Type B pancreatic cell (in vitro differentiated cells): ENCODE results near the gene IRF2BPL. TPM values are rescaled to one million over a fixed set of nuclear protein-coding genes. Genes with fewer than 3 reads are reported as not detected.
A peak's percentile ranks its signal among the peaks of the same experiment; 100 is the strongest.

ENCODE experiments used
- DNase-seq: peaks from one replicate; pipeline ENCODE4 v3.0.0; 2021; ENCODE audit warnings: mixed read lengths; ENCODE audit not compliant: unreplicated experiment; ENCODE audit errors: extremely low spot score
- H3K27ac Mint-ChIP-seq: 2 replicates; pipeline ENCODE4 v1.8.0; 2021; ENCODE audit warnings: mild to moderate bottlenecking, mixed read lengths
- H3K27me3 Mint-ChIP-seq: 2 replicates; pipeline ENCODE4 v1.8.0; 2021; ENCODE audit warnings: mixed read lengths
- H3K36me3 Mint-ChIP-seq: 2 replicates; pipeline ENCODE4 v1.8.0; 2021; ENCODE audit warnings: mixed read lengths
- H3K4me1 Mint-ChIP-seq: one replicate; pipeline ENCODE4 v1.8.0; 2021; ENCODE audit warnings: mixed read lengths; ENCODE audit not compliant: unreplicated experiment
- H3K4me3 Mint-ChIP-seq: 2 replicates; pipeline ENCODE4 v1.8.0; 2021; ENCODE audit warnings: mild to moderate bottlenecking, mixed read lengths
- H3K9me3 Mint-ChIP-seq: 2 replicates; pipeline ENCODE4 v1.8.0; 2021; ENCODE audit warnings: mixed read lengths
- CTCF ChIP-seq: fragments of 200-600 bp; sonication (generic); conservative IDR thresholded peaks from 2 replicates; pipeline ENCODE4 v1.5.0; 2021; ENCODE audit warnings: antibody characterized with exemption, mild to moderate bottlenecking
- total RNA-seq: library from RNA; stranded (reverse); gene quantifications from 2 replicates; pipeline ENCODE4 v1.2.1, GENCODE V29; 2021; ENCODE audit warnings: low replicate concordance

Gene IRF2BPL
- total RNA-seq, 1 donor from 2014 or later, result 59.7 TPM

DNA sequence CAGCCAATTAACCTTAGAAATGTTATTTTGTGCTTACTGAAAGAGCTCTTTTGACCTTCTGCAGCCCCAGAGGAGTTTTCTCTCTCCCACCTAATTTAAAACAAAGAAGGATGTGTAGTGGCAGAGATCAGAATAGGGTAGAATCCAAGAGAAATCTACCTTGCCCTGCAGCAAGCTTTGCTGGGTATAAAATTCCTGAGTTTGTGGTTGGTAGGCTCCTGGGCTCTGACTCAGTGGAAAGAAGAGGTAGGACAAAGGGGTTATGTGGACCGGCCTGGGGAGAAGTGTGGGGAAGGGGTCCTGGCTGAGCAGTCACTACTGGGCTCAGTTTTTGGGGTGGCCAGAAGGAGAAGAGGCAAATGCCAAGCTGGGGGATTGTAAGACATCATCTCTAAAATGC is 46.8 kb downstream of the IRF2BPL start:
- Mint-ChIP-seq H3K9me3 (peaks cover 5% of the 10 kb centered on the region), H3K36me3 (peaks cover 4% of the 10 kb centered on the region), H3K4me3 (no peak overlapping the region), H3K27ac (no peak overlapping the region), H3K27me3 (no peaks in the 10 kb centered on the region), H3K4me1 (peaks cover 37% of the 10 kb centered on the region)
- no peak for DNase-seq
- no peak for TF ChIP-seq CTCF

DNA sequence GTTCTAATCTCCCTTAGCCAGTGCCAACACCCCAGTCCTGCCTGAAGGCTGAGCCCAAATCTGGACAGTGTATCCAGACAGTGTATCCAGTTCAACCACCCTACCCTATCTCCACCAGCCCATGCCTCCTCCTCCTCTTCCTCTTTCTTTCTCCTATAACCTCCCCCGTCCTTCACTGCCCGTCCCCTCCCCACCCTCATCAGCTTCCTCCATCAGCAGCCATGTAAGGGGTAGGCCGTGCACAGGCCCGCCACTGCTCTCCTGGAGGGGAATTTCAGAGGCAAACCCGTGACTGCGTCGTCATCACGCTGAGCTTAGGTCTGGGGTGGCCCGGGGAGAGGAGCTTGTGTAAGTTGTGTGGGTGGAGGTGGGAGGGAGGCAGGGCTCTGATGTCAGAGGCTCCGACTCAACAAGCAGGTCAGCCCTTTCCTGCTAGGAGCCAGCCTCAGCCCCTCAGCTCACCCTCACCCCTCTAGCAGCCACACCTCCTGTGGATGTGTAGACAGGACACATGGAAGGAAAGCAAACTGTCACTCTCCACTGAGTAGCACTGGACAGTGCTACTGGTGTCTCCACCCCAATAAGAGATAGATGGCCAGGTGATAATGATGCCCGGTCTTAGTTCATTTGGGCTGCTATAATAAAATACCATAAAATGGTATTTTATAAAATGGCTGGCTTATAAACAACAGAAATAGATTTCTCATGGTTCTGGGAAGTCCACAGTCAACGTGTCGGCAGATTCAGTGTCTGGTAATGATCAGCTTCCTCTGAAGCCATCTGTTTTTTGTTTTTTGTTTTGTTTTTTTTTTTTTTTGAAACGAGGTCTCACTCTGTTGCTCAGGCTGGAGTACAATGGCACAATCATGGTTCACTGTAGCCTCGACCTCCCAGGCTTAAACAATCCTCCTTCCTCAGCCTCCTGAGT is 50.5 kb downstream of the IRF2BPL start:
- H3K4me3 Mint-ChIP-seq, result no peak overlapping the region
- no peaks in the 10 kb centered on the region for H3K27me3 Mint-ChIP-seq
- no peak for DNase-seq
- H3K36me3 Mint-ChIP-seq, result peaks cover 4% of the 10 kb centered on the region
- TF ChIP-seq CTCF, result no peak
- H3K27ac Mint-ChIP-seq, result peak overlapping the region; percentile 46
- peaks cover 5% of the 10 kb centered on the region for H3K9me3 Mint-ChIP-seq
- H3K4me1 Mint-ChIP-seq, result peaks cover 24% of the 10 kb centered on the region

DNA sequence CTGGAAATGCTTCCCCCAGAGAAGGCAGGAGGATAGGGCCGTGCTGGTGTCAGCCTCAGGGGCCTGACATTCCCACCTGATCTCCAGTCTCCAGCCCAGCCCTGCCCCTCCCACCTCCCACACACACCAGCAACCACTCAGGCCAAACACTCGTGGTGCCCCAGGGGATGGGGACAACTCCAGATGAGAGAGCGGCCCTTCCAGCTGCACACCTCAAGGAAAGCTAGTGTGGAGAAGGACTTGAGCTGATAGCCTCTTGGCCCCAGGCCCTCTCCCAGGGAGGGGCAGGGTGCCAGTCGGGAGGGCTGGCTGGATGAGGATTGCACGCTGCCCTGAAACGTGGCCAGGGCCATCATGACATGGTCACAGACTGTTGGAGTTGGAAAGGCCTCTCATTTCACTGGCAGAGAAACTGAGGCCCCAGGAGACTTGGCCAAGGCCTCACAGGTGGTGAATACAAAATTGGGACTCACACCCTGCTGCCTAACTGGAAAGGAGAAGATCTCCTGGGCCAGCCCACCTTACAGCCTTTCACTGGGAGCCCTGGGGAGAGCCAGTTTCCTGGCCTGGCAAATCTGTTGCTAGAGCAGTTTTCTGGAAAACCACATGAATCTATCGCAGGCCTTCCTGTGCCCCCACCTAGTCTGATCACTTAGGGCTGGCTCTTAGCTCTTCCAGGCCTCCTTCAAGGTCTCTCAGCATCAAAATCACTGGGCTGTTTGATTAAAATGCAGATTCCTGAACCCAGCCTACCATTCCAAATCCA is 52.1 kb downstream of the IRF2BPL start:
- Mint-ChIP-seq H3K27ac (no peak overlapping the region), H3K4me1 (peaks cover 27% of the 10 kb centered on the region), H3K9me3 (peaks cover 3% of the 10 kb centered on the region), H3K4me3 (no peak overlapping the region), H3K27me3 (no peaks in the 10 kb centered on the region), H3K36me3 (no peaks in the 10 kb centered on the region)
- DNase-seq, result no peak
- no peak for TF ChIP-seq CTCF

GRCh38 chr14:76975812-76976211 is 52.7 kb downstream of the IRF2BPL start:
- Mint-ChIP-seq H3K36me3 (no peaks in the 10 kb centered on the region), H3K27ac (no peak overlapping the region), H3K9me3 (no peaks in the 10 kb centered on the region), H3K4me3 (no peak overlapping the region), H3K4me1 (peaks cover 32% of the 10 kb centered on the region), H3K27me3 (no peaks in the 10 kb centered on the region)
- DNase-seq, result no peak
- TF ChIP-seq CTCF, result no peak

DNA sequence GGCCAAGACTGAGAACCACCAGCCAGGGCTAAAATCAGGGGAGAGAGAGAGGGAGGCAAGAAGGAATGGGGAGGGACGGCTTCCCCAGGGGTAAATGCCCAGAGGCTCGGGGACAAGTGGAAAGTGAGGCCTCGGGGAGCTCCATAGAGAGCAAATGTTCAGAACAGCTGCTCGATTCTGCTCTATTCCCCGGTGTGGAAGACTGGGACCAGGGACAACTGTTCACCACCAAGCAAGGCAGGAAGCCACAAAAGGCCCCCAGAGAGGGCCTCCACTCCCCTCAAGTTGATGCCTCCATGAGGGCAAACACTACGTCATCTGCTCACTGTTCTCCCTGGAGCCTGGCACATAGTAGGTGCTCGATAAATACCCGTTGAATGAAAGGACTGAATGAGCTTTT is 53.5 kb downstream of the IRF2BPL start:
- DNase-seq, result no peak
- no peaks in the 10 kb centered on the region for H3K36me3 Mint-ChIP-seq
- no peak overlapping the region for H3K4me3 Mint-ChIP-seq
- no peaks in the 10 kb centered on the region for H3K9me3 Mint-ChIP-seq
- peaks cover 30% of the 10 kb centered on the region for H3K4me1 Mint-ChIP-seq
- no peaks in the 10 kb centered on the region for H3K27me3 Mint-ChIP-seq
- TF ChIP-seq CTCF, result no peak
- H3K27ac Mint-ChIP-seq, result no peak overlapping the region

Other genes starting within 250 kb of the IRF2BPL start
- gene ANGEL1, start 215.8 kb downstream of the IRF2BPL start, total RNA-seq, result 24.7 and 28.4 TPM in 2 replicates
- not detected in 2 replicates for gene LRRC74A, start 202.3 kb downstream of the IRF2BPL start, total RNA-seq
- 27.2 and 34.0 TPM in 2 replicates for gene CIPC, start 69.5 kb upstream of the IRF2BPL start, total RNA-seq
- 0.24 TPM in 1 of 2 replicates, not detected in the other for gene ZDHHC22, start 113.1 kb upstream of the IRF2BPL start, total RNA-seq
- 4.6 and 5.5 TPM in 2 replicates for gene TMEM63C, start 153.1 kb upstream of the IRF2BPL start, total RNA-seq
- not detected in 2 replicates for gene NGB, start 242.5 kb upstream of the IRF2BPL start, total RNA-seq